ENCODE measurements around the gene RELA. TPM values are rescaled to one million over a fixed set of nuclear protein-coding genes. Genes with fewer than 3 reads are reported as not detected.

The RELA gene
- total and polyA plus RNA-seq, 10 of the 15 experiments (the other 5 are each of a cell fraction or from before 2014, with no cell fraction given), result 5.1 to 56.4 (median 34.2) TPM

- TF ChIP-seq SKIL (IDR thresholded peaks at IDR 0.05; ENCODE audit: low read depth, poor library complexity, severe bottlenecking), result no peak
Observed at GRCh38 chr11:65615229-65615949, 47.3 kb downstream of the RELA start, which contains the start of gene PCNX3 (continued).

- Histone ChIP-seq H3K36me3 (ENCODE audit: control insufficient read depth in 2 of 2, insufficient read depth in 2 of 2, low read length in 1 of 2) (peaks cover 6 to 11% of the 10 kb centered on the region in 2 experiments; a peak in 3 of 4 replicates), H3K4me2 (ENCODE audit: control insufficient read depth, insufficient read depth) (peak overlapping the region; percentile 93), H4K20me1 (ENCODE audit: control insufficient read depth, insufficient read depth) (no peaks in the 10 kb centered on the region; the same call in 1 of the 2 replicates), H3K27me3 (replicated peaks in 1 of 2; ENCODE audit: control insufficient read depth in 2 of 2, insufficient read depth in 2 of 2, low read length in 1 of 2) (no peaks in the 10 kb centered on the region), H3K4me1 (ENCODE audit: control insufficient read depth, insufficient read depth, low read length) (peaks cover 24% of the 10 kb centered on the region), H3K9me3 (replicated peaks; ENCODE audit: control insufficient read depth, insufficient read depth, low read length) (no peaks in the 10 kb centered on the region), H3K27ac (ENCODE audit: control insufficient read depth, insufficient read depth) (peak overlapping the region; percentile 91), H3K9ac (ENCODE audit: control insufficient read depth, insufficient read depth, low read length) (peak overlapping the region; percentile 85), H2AFZ (ENCODE audit: control insufficient read depth, low read depth, low read length) (no peak overlapping the region), H3K79me2 (ENCODE audit: control insufficient read depth, insufficient read depth, low read length) (peaks cover 74% of the 10 kb centered on the region), H3K4me3 (peak overlapping the region; percentile 99)
- ChIA-PET POLR2A (interaction anchor here (0.5 to 5.0 kb wide), 13 partner anchors 9 to 277 kb away, joined by 3 to 34 read pairs (median 4); partner anchors contain the start of genes CCDC85B, EHBP1L1, RELA and RNASEH2C), SMC1A (ENCODE audit: uncharacterized antibody, unreplicated experiment) (interaction anchor here (0.9 to 3.0 kb wide), 4 partner anchors 24 to 193 kb away, joined by 3 to 21 read pairs (median 4); no protein-coding TSS in a partner anchor), RAD21 (ENCODE audit: unreplicated experiment) (interaction anchor here (1.0 to 4.0 kb wide), 9 partner anchors 19 to 72 kb away, joined by 3 to 36 read pairs (median 5); partner anchors contain the start of genes EHBP1L1, FAM89B, RELA and SIPA1), CTCF (interaction anchor here (0.6 to 3.8 kb wide), 6 partner anchors 13 to 197 kb away, joined by 3 to 35 read pairs (median 7); no protein-coding TSS in a partner anchor)
- no TSS peak for BruUV-seq (replicated peaks)
- TF ChIP-seq ZNF622 (IDR thresholded peaks at IDR 0.05), result no peak
- TF ChIP-seq POLR2A (IDR thresholded peaks at IDR 0.05; ENCODE audit: low read depth, low read length), result 0 out of 2 replicates have a peak, but pooled peaks have one; percentile 15
- 0 out of 2 replicates have a peak, but pooled peaks have one; percentile 10 for TF ChIP-seq TCF3 (IDR thresholded peaks at IDR 0.05; ENCODE audit: borderline replicate concordance, insufficient read depth, low read depth, low read length)
- TF ChIP-seq SMAD1 (IDR thresholded peaks at IDR 0.05; ENCODE audit: low read depth, partially characterized antibody), result no peak
- TF ChIP-seq CBX3 (IDR thresholded peaks at IDR 0.05; ENCODE audit: borderline replicate concordance, low read depth), result no peak
- TF ChIP-seq SPI1 (IDR thresholded peaks at IDR 0.05; ENCODE audit: borderline replicate concordance, insufficient read depth, low read depth, low read length), result no peak
- TF ChIP-seq RFX5 (IDR thresholded peaks at IDR 0.05; ENCODE audit: low read depth, low read length), result no peak
- peak in 1 of 2 experiments; percentile 64; a peak in 2 of 3 replicates for TF ChIP-seq EGR1 (IDR thresholded peaks at IDR 0.05; ENCODE audit: borderline replicate concordance in 1 of 2, low read depth in 2 of 2, low read length in 2 of 2)
- ATAC-seq, result no peak; the same call in 2 of the 3 replicates
- in situ Hi-C loops (cut with MboI) (no loop called here), intact Hi-C loops (cut with micrococcal nuclease; ENCODE audit: unreplicated experiment) (loop anchor here (5.0 kb wide), 1 partner anchor 736 kb away; the partner anchor contains the start of gene EHD1)
- WGBS (ENCODE audit: insufficient coverage, insufficient replicate concordance, low lambda C conversion rate, missing lambda C conversion rate), result 17% methylated on average over 39 of the region's 43 CpGs
- no peak for FAIRE-seq
- no peak for DNase-seq (ENCODE audit: low read depth, low spot score)
Observed at GRCh38 chr11:65613091-65613928, 49.4 kb downstream of the RELA start.
